Lower lobe of right lung (tissue), 2 donors: ENCODE results near the gene MAFB. TPM values are rescaled to one million over a fixed set of nuclear protein-coding genes. Genes with fewer than 3 reads are reported as not detected.

Experiments
- ATAC-seq, 2 donors: fragments of 200-7000 bp; cut with Tn5 transposase; one replicate each; pipeline ENCODE4 v1.9.1; 2020 to 2022; ENCODE audit warnings: mild to moderate bottlenecking in 2 of 2, moderate library complexity in 2 of 2
- DNase-seq: peaks from one replicate; pipeline ENCODE4 v3.0.0-alpha.2; 2020
- H3K27ac ChIP-seq: fragments of 200-600 bp; one replicate; pipeline ENCODE4 v1.8.0; 2022
- H3K27me3 ChIP-seq: fragments of 200-600 bp; one replicate; pipeline ENCODE4 v1.8.0; 2022; ENCODE audit warnings: low read depth
- H3K36me3 ChIP-seq: fragments of 200-600 bp; one replicate; pipeline ENCODE4 v1.8.0; 2022; ENCODE audit warnings: mild to moderate bottlenecking
- H3K4me1 ChIP-seq: fragments of 200-600 bp; one replicate; pipeline ENCODE4 v1.8.0; 2022
- H3K4me3 ChIP-seq: fragments of 200-600 bp; one replicate; pipeline ENCODE4 v1.8.0; 2022; ENCODE audit warnings: mild to moderate bottlenecking
- H3K9me3 ChIP-seq: fragments of 200-600 bp; one replicate; pipeline ENCODE4 v1.8.0; 2022
- intact Hi-C: fragments of 100-400 bp; cut with DNase I; formaldehyde crosslinking; loops from one replicate; pipeline ENCODE4 v1.11.0; 2022
- total RNA-seq: library from RNA; stranded (reverse); fragmentation: NEBNext Ultra II Directional; extraction: Animal tissue kit (Norgen Biotek cat#: 25700); gene quantifications from one replicate; pipeline ENCODE4 v1.2.1, GENCODE V29; 2021
- TF ChIP-seq, protein P1 (sequence below): fragments of 200-600 bp; IDR thresholded peaks from one replicate; pipeline ENCODE4 v1.8.0; 2022; ENCODE audit warnings: antibody characterized with exemption, mild to moderate bottlenecking
- donor health status: DM: no; HTN: yes; CAD: no; lungs with severe emphysema.

MAFB gene
- total RNA-seq, 1 donor from 2014 or later = 63.3 TPM

DNA sequence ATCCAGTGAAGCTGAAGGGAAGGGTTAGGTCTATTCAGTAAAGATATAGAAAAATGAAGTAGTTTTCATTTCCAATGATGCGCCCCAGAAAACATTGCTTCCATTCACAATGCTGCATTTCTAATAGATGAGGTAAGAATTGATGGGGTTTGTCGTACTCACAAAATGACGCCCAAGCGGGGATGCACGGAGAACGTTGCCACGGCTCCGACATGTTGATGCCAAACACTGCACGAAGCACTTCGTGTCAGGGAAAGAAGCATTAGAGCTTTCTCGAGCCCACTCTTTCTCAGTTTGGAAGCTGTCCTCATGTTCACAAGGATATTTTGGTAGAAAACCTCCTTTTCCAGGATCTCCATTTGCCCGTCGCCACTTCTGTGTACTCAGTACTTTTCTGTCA lies 21.6 kb upstream of the MAFB start:
- no peak overlapping the region for H3K4me3 ChIP-seq
- no peaks in the 10 kb centered on the region for H3K9me3 ChIP-seq
- no peaks in the 10 kb centered on the region for H3K36me3 ChIP-seq
- DNase-seq (no peak), ATAC-seq (no peak)
- H3K27ac ChIP-seq = no peak overlapping the region
- intact Hi-C loops = no loop called here
- H3K27me3 ChIP-seq = peaks cover 6% of the 10 kb centered on the region
- TF ChIP-seq, protein P1, sequence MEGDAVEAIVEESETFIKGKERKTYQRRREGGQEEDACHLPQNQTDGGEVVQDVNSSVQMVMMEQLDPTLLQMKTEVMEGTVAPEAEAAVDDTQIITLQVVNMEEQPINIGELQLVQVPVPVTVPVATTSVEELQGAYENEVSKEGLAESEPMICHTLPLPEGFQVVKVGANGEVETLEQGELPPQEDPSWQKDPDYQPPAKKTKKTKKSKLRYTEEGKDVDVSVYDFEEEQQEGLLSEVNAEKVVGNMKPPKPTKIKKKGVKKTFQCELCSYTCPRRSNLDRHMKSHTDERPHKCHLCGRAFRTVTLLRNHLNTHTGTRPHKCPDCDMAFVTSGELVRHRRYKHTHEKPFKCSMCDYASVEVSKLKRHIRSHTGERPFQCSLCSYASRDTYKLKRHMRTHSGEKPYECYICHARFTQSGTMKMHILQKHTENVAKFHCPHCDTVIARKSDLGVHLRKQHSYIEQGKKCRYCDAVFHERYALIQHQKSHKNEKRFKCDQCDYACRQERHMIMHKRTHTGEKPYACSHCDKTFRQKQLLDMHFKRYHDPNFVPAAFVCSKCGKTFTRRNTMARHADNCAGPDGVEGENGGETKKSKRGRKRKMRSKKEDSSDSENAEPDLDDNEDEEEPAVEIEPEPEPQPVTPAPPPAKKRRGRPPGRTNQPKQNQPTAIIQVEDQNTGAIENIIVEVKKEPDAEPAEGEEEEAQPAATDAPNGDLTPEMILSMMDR = no peak
- H3K4me1 ChIP-seq = no peaks in the 10 kb centered on the region

DNA sequence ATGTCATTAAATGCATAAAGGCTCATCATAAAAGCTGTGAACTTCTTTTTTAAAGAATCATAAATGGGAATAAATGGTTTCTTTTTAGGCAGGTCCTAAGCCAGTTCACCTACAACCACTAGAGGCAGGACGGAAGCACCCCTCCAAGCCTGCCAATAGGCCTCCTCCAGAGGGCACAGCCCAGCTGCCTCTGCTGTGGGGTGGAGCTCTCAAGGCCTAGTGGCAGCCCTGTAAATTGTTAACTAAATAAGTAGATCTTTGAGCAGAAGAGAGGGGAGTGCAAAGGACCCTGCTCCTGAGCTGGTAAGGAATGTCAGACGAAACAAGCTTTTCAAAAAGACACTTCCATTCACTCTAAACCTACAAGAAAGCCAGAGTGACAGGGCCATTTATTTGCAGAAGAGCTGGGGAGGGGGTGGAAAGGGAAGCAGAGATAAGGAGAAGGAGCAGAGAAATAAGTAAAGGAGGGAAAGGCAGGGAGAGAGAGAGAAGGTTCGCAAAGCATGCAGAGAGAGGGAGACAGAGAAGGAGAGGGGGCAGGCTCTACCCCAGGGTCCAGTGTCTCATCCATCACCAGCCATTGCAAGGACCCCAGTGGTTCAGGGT lies 18.0 kb upstream of the MAFB start:
- intact Hi-C loops = no loop called here
- ATAC-seq = peak; percentile 85 to 94
- no peak for DNase-seq

DNA sequence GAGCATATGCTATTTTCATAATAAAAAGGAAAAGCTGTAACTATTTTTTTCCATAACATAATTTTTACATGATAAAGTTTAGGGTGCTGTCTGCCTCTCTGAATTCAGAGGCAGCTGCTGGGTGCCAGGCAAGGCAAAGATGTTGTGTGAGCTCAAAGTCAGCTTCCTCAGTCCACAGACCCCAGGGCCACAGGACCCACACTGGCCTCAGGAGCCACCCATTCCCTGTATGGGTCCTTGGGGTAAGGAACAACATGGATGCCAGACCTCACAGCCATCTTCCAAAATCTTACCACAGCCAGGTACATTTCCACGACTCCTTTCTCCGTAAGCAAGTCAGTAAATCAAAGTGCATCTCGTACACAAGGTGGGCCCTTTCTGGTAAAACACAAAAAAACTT lies 16.4 kb upstream of the MAFB start:
- ATAC-seq = no peak
- H3K36me3 ChIP-seq = no peaks in the 10 kb centered on the region
- H3K9me3 ChIP-seq = no peaks in the 10 kb centered on the region
- intact Hi-C loops = no loop called here
- no peak overlapping the region for H3K4me3 ChIP-seq
- H3K27ac ChIP-seq = no peak overlapping the region
- no peaks in the 10 kb centered on the region for H3K4me1 ChIP-seq
- TF ChIP-seq, protein P1 = no peak
- H3K27me3 ChIP-seq = no peaks in the 10 kb centered on the region
- no peak for DNase-seq

More for the DNA sequence above, 18.0 kb upstream of the MAFB start:
- TF ChIP-seq, protein P1 = peak; percentile 32
- Histone ChIP-seq H3K4me3 (no peak overlapping the region), H3K36me3 (no peaks in the 10 kb centered on the region), H3K9me3 (no peaks in the 10 kb centered on the region), H3K4me1 (no peaks in the 10 kb centered on the region), H3K27me3 (peaks cover 6% of the 10 kb centered on the region), H3K27ac (no peak overlapping the region)

DNA sequence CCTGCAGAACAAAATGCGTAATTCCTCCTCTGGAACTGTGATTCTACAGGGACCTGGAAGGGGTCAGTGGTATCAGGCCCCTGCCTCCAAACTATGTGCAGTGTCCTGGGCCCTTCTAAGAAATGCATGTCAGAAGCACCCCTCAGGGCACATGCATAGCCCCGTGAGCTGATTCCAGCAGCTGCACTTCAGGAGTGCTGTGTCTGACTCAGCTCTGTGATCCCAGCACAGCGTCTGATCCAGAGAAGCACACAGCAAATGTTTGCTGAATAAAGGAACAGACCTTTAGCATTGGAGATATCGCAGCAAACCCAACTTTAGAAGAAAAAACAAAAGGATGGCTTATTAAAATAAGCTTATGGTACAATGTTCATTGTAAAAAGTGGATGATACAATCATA lies 15.8 kb upstream of the MAFB start:
- intact Hi-C loops = no loop called here
- Histone ChIP-seq H3K4me3 (no peak overlapping the region), H3K27ac (no peak overlapping the region), H3K27me3 (no peaks in the 10 kb centered on the region), H3K36me3 (no peaks in the 10 kb centered on the region), H3K9me3 (no peaks in the 10 kb centered on the region), H3K4me1 (no peaks in the 10 kb centered on the region)
- DNase-seq (no peak), ATAC-seq (no peak)
- TF ChIP-seq, protein P1 = no peak

DNA sequence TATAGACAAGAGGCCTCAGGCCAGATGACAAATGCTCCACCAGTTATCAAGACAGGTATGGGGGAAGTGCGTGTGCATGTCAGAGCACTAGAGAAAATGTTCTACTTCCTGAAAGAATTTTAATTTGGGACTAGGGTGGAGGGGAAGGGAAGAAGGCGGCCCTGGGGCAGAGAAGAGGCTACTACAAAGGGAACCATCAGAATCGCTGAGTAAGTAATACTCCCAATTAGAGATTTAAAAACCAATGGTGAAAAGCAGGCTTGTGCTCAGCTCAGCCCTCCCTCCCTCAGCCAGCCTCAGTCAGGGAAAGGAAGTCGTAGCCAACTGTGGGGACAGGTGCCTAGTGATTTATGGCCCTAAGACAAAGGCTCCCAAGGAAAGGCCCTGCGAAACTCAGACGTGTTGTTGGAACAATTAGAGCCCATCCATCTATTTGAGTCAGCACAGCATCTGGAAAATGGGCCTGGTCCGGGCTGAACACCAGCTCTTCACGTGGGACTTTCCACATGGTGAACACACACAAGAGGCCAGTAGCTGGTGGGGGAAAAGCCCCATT lies 15.0 kb upstream of the MAFB start:
- ATAC-seq = no peak
- intact Hi-C loops = no loop called here

More for the DNA sequence above, 15.0 kb upstream of the MAFB start:
- DNase-seq = no peak
- H3K36me3 ChIP-seq = no peaks in the 10 kb centered on the region
- H3K4me3 ChIP-seq = no peak overlapping the region
- no peak overlapping the region for H3K27ac ChIP-seq
- H3K4me1 ChIP-seq = no peaks in the 10 kb centered on the region
- no peaks in the 10 kb centered on the region for H3K27me3 ChIP-seq
- no peaks in the 10 kb centered on the region for H3K9me3 ChIP-seq
- TF ChIP-seq, protein P1 = no peak
